ENCODE data around the gene SDS.

SDS gene

DNA sequence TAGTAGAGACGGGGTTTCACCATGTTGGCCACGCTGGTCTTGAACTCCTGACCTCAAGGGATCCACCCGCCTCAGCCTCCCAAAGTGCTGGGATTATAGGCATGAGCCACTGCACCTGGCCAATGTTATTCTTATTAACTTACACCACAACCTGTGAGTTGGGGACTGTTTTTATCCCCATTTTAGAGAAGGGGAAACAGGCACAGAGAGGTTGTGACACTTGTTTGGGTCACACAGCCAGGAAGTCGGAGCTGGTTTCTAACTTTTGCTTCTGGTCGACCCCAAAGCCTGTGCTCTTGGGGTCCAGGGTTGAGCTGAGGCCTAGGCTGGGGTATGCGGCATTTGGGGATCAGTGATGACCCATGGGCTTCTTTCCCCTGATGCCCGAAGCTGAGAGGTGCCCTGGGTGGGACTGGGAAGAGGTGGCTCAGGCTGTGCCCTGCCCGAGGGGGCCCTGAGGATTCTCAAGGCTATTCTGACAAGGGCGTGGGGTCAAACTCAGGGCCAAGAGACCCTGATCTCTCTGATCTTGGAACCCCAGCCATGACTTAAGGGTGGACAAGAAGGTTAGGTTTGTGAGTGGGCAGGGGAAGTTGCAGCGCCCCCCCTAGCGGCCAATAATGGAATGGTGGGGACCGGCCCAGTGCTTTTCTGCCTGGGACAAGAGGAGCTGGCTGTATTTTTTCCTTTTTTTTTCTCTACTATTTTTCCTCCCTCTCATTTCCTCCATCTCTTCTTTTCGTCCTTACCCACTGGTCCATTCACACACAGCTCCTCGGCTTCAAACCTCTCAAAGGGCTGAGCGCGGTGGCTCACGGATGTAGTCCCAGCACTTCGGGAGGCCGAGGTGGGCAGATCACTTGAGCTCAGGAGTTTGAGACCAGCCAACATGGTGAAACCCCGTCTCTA, 21.5 kb upstream of the SDS start:
- no peak for DNase-seq

DNA sequence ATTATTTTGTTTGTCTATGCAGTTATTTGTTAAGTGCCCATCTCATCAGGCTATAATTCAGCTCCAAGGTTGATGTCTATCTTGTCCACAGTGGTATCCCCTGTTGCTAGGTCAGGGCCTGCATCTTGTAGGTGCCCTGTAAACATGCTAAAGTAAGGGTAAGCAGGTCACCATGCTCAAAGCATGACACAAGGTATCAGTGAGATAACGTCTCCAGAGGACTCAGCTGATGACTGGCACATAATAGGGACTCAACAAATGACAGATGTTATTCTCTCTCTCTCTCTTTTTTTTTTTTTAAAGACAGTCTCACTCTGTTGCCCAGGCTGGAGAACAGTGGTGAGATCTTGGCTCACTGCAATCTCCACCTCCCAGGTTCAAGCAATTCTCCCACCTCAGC, 20.8 kb upstream of the SDS start:
- no peak for DNase-seq

DNA sequence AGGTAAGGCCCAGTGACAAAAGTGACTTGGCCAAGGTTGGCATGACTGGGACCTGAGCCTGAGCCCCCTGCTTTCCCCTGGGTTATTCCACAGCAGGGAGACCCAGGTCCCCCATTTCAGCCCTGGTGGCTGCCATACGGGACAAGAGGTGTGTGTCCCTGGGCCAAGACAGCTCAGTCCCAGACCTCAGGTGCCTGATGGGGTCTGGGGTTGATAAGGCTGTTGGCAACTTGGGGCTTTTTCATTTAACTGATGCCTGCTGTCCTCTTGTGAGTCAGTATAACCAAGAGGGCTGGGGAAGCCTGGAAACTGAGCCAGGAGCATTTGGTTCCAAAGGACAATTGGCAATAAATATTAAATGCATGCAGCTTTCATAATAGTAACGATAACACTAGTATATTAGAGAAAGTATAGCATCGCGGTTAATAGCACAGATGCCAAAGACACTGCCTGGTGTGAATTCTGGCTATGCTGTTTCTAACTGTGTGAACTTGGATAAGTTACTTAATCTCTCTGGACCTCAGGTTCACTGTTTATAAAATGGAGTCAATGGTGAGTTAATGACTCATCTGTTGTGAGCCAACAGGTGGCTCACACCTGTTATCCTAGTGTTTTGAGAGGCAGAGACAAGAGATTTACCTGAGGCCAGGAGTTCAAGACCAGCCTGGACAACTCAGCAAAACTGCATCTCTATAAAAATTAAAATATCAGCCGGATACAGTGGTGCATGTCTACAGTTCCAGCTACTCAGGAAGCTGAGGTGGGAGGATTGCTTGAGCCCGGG, 19.4 kb upstream of the SDS start:
- no peak for DNase-seq

DNA sequence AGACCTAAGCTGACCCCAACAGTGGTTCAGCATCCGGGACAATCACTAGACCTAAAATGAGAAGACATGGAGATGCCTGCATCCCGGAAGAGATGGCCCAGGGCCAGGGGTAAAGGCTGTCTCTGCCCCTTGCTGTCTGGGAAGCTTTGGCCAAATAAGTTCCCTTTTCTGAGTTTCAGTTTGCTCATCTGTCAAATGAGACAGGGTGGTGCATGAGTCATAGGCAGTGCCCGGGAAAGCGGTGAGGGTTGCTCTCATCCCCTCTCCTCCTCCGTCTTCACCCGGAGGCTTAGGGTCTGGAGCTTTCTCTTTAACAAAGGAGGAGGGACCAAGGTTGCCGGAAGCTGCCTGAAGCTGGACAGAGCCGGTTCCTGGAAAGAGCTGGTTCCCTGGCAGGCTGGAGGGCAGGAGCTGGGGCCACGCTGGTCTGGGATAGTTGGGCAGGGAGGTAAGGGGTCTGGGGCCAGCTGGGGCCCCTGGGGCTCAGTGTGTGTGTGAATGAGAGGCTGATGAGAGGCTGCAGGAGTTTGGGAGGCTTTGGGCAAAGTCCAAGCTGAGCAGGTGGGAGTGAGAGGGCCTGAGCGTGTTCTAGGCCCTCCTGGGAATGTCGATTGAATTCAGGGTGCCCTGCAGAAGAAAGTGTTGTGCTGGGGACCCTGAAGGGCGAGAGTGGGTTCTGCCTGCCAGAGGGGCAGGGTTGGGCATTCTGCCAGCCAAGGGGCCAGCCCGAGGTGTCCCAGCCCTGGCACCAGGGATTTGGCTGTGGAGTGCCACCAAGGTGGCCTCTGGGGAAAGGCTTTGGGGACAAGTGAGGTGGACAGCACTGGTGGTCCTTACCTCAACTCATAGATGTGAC, 18.6 kb upstream of the SDS start, which contains the start of gene SDSL:
Gene SDSL (plus strand): TSS at position 351 of the 856 bp plus-strand sequence. CDS start 5,603 bp downstream, outside the sequence.
- no peak for DNase-seq

DNA sequence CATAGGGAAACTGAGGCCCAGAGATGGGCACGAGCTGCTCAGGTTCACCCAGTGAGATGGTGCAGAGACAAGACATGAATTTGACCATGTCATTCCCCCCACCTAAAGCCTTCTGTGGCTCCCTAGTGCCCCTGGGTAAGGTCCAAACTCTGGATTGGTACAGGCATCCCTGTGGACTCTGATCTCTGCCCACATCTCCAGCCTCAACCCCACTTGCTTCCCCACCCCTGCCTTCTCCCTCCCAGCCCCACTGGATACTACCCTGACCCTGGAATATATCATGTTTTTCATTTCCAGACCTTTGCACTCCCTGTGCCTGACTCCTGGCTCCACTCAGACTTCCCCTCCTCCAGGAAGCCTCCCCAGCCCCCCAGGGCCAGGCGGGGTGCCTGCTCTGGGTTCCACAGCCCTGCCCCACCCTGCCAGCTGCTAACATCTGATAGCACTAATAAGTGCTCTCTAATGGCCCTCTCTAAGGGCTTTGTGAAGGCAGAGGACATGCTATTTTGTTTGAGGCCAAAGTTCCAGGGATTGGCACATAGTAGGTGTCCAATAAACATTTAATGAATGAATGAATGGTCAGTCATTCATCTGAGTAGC, 17.4 kb upstream of the SDS start:
- no peak for DNase-seq

DNA sequence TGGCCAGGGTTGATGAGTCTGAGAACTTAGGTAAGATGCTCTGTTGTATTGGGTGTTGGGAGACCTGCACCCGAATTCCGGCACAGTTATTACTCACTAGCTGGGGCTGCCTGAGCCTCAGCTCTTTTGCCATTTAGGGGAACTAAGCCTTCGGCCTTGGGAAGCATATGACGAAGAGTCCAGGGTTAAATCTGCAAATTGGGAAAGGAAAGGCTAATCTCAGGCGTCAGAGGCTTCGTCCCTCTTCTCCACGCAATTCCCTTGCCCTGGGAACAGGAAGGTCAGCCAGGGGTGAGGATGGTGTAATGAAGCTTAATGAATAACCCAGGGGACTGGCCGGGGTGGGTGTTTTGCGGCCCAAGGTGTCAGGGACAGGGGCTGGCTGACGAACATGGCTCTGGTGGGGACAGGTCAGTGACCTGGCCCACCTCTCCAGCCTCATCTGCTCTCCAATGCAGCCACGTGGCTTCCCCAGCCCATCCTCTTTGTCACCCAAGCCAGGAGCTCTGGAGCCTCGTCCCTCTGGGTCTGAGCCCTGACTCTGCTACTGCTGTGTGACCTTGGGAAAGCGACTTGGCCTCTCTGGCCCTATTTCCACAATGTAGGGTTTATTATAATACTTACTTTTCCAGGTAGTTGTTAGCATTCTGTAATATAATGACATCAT, 14.7 kb upstream of the SDS start:
- DNase-seq, result no peak

DNA sequence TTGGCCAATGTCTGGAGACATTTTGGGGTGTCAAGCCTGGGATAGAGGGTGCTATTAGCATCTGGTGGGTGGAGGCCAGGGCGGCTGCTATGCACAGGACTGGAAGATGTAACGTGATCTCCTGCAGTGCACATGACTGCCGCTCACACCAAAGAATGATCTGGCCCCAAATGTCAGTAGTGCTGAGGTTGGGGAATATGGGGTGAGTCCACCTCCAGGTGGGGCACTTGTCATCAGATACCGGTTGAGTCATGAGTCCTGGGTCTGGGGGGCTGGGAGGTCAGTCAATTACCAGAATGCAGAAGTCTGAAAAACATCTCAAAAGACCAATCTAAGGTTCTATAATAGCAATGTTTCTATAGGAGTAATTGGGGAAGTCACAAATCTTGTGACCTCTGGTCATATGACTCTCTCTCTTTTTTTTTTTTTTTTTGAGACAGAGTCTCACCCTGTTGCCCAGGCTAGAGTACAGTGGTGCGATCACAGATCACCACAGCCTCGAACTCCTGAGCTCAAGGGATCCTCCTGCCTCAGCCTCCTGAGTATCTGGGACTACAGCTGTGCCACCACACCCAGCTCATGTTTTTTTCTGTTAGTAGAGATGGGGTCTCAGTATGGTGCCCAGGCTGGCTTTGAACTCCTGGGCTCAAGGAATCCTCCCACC, 12.5 kb upstream of the SDS start:
- no peak for DNase-seq

DNA sequence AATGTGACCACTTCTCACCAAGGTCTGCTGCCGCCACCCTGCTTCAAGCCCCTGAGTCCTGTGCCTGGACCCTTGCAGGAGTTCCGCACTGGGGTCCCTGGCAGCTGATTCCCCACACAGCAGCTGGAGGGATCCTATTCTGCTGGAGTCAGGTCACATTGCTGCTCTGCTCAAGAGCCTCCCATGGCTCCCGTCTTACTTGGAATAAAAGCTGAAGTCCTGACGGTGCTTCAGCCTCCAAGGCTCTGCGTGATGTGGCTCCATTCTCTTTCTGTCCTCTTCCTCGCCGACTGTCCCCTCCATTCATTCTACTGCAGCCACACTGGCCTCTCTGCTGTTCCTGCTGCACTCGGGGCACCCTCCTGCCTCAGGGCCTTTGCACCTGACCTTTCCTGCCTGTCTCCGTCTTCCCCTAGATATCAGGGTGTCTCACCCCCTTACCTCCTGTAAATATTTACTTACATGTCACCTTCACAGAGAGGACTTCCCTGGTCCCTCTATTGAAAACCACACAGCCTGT, 10.9 kb upstream of the SDS start:
- DNase-seq, result no peak

DNA sequence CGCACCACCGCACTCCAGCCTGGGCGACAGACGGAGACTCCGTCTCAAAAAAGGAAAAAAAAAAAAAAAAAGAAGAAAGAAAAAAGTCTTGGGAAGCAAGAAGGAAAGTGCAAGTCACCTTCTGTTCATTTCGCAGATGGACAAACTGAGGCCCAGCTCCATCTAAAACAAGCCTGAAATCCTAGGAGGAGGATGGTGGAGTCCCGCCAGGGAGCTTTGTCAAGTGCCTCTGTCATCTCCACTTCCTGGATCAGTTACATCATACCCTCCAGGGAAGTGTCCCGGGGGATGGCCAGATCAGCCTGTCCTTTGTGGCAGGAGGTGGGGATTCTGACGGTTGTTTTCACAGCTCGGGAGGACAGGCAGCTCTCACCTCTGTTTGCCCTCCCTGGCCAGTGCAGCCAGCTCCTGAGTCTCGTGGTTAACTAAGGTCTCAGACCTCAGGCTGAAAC, 9.8 kb upstream of the SDS start:
- DNase-seq, result no peak

DNA sequence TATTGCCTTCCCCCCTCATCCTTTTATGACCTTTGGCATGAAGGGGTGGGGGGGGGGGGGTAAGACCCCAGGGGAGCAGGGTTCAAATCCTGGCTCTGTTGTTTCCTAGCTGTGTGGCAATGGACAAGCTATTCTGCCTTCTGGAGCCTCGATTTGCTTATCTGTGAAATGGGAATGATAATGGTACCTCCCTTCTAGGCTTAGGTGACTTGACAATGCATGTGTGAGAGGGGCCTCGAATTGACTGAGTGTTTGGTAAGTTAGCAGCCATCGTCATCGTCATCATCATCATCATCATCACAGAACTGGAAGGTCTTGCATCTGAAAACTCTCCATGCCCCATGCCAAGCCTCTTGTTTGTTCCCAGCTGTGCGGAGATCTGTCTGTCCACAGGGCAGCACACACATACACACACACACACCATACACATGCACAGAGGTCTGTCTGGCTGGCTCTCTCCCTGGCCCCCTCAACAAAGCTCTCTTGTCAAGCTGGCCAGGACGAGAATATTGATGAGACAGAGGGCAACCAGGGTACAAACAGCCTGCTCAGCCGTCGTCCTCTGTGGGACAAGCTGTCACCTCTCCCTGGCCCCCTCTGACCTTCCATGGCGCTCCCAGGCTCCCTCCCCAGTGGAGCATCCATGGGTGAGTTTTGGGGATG, 5.9 kb upstream of the SDS start:
- DNase-seq, result no peak

DNA sequence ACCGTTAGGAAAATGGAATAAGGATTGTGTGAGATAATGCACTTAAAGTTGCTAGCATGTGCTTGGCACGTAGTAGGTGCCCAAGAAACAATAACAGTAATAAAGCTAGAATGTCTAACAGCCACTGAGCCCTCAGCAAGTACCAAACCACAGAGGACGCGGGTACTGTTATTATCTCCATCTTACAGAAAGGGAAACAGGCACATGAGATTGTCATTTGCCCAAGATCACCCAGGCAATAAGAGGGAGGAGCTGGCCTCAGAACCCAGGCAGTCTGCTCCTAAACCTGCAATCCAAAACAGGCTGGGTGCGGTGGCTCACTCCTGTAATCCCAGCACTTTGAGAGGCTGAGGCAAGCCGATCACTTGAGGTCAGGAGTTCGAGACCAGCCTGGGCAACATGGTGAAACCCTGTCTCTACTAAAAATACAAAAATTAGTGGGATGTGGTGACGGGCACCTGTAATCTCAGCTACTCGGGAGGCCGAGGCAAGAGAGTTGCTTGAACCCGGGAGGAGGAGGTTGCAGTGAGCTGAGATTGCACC, 5.1 kb upstream of the SDS start:
- DNase-seq, result no peak

DNA sequence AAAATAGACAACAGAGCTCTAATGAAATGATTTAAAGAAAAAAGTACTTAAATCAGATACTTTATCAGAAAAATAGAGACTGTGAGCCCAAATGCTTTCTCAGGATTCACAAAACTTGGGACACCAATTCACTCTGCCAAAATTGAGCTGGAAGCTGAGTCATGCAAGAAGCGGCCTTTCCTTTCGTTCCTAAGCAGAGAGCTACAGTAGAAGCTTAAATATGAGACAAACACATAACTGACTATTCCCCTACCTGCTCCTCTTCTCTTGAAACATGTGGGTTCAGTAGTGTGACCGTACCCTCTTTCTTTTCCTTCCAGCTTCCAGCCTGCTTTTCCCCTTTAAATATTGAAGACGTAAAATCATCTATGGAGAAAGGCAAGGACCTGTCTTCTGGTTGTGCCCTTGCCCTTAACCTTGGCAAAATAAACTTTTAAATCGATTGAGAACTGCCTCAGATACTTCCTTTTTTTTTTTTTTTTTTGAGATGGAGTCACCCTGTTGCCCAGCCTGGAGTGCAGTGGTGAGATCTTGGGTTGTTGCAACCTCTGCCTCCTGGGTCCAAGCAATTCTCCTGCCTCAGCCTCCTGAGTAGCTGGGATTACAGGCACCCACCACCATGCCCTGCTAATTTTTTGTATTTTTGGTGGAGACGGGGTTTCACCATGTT, 4.4 kb upstream of the SDS start:
- DNase-seq, result no peak

DNA sequence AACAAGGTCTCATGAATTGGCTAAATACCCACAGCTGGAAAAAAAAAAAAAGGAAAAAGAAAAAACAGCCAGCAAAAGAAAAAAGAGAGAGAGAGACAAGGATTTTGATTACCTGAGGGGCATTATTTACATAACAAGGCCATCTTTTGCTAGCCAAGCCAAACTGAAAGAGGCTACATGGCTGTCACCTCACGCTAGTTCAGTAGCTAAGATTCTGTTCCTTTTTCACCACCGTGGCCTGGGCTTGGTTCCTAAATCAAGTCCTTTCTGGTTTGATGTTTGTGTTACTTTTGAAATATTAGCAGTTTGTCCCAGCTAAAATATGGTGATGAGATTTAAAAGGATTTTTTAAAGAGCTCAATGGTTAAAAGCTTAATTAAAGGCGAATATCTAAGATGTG, 2.0 kb upstream of the SDS start:
- no peak for DNase-seq

DNA sequence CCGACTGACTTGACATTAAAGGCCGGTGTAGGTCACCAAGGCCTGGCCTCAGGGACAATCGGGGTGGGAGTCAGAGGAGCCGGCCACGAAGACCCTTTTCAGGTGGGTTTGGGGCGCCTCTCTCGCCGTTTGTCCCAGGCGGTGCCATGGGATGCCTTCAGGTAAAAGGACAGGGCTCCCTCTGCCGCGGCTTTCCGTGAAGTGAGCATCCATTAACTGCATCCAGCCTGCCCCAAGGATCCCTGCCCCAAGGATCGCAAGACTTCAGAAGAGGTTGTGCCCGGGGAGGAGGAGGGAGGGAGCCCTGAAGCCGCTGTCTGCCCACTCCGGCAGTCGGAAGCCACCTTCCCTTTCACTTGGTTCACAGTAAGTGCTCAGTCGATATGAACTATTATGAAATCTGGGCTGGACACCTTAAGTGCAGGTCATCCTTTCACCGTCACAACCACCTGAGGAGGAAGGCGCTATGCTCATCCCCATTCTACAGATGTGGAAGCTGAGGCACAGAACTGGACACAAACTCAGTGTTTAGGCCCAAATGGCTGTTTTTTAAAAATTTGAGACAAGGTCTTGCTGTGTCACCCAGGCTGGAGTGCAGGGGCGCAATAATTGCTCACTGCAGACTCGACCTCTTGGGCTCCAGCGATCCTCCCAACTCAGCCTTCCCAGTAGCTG, 964 bp downstream of the SDS start:
- DNase-seq, result no peak

DNA sequence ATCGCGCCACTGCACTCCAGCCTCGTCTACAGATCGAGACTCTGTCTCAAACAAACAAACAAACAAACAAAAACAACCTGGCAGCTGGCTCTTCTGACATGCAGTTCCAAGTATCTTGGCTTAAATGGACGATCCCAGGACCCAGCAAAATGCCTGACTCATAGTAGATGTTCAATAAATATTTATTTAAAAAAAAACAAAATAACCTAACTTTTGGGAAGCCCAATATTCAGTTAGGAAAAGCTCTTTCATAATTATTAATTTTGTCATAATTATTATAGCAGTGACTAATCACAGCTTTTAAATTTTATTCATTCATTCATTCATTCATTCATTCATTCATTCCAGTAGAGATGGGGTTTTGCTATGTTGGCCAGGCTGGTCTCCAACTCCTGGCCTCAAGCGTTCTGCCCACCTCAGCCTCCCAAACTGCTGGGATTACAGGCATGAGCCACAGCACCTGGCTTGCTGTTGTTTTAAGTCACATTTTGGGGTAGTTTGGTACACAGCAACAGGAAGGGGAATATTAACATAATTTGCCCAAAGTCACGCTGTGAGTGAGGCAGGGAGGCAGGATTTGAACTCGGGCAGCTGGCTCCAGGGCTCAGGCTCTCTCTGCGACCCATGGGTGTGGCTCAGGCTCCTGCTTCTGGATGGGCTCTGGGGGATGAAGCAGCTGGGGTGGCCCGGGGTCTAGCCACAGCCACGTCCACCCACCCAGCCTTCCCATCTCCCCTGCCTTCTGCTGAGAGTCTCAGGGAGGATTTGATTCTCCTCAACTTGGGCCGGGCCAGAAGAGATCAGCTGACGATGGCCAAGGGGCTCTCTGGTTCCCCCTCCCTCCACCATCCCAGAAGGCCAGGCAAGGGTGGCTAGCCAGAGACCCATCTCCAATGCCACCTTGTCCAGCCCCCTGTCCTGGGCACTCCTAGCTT, 2.4 kb downstream of the SDS start:
- DNase-seq, result no peak

DNA sequence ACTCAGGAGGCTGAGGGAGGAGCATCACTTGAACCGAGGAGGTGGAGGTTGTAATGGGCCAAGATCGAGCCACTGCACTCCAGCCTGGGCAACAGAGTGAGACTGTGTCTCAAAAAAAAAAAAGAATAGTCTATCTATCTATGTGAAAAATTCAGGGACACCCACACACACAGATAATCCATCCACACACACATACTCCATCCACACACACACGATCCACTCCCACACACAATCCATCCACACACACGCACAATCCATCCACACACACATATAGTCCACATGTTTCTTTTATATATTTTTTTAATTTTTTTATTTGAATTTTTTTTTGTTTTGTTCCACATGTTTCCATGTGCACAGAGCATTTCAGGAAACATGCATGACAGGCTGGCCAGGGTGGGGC, 3.3 kb downstream of the SDS start:
- DNase-seq, result no peak

DNA sequence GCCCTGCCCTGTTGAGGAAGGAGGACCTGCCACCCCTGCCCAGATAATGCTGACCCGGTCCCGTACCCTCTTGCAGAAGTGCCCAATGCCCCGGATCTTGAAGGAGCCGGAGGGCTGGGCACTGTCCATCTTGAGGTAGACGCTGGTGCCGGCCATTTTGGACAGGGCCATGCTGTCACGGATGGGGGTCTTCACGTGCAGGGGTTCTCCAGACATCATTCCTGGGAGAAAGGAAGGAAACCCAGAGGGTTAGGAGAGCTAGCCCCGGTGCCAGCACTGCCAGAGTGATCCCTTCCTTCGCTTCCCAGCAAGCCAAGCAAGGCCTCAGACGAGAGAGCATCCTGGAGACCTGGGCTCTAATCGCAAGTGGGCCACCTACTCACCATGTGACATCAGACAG, 4.2 kb downstream of the SDS start:
- no peak for DNase-seq

All from COR-L47 (cell line).